HG03135 (cell line): ENCODE results near the gene OR4K17.
"Not testable (repeated sequence)": the region's sequence is repeated elsewhere in the genome, so short reads cannot be mapped to it uniquely, and the experiment has no call there.

Experiments
- ATAC-seq: cut with Tn5 transposase; IDR thresholded peaks from one replicate; pipeline ENCODE4 v1.9.1; 2021; ENCODE audit warnings: mild to moderate bottlenecking, moderate library complexity; ENCODE audit not compliant: unreplicated experiment

The OR4K17 gene, protein sequence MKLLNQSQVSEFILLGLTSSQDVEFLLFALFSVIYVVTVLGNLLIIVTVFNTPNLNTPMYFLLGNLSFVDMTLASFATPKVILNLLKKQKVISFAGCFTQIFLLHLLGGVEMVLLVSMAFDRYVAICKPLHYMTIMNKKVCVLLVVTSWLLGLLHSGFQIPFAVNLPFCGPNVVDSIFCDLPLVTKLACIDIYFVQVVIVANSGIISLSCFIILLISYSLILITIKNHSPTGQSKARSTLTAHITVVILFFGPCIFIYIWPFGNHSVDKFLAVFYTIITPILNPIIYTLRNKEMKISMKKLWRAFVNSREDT

DNA sequence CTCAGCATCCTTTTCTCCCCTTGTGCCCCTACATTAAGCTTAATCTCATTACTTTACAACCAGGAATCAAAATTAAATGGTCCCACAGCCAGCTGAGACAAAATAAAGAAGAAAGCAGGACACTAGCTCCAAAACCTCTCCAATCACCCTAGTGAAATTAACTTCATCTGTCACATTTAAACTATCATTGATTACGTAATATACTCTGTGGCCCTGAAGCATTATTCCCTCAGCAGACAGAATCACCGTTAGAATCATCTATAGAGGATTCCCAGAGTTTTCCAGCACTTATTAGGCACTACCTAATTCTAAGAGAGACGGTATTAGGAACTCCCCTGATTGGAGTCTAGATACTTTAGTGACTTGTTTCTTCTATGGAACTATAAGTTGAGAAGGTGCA lies at the start of gene OR4K17:
OR4K17 (plus strand) TSS at position 302 of the 400 bp plus-strand sequence. CDS start 6,761 bp downstream, outside the sequence.
- ATAC-seq, result no peak

DNA sequence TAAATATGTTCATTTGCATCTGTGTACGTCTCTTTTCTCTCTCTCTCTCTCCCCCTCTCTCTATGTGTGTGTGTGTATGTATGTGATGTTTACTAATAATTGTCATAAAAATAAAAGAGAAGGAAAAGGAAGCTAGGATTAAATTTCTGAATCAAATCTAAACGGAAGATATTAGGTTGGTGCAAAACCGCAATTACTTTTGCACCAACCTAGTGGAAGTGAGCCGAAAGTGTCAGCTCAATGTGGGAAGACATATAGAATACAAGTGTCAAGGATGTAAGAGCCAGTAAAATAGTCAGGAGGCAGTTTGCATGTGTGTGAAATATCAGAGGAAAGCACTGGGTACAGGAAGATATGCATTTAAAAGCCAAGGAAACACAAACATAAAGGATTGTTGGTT lies 18.5 kb upstream of the OR4K17 start:
- ATAC-seq, result no peak

- ATAC-seq, result no peak
These were observed 17.1 kb upstream of the OR4K17 start for GRCh38 chr14:20093442-20093841.

DNA sequence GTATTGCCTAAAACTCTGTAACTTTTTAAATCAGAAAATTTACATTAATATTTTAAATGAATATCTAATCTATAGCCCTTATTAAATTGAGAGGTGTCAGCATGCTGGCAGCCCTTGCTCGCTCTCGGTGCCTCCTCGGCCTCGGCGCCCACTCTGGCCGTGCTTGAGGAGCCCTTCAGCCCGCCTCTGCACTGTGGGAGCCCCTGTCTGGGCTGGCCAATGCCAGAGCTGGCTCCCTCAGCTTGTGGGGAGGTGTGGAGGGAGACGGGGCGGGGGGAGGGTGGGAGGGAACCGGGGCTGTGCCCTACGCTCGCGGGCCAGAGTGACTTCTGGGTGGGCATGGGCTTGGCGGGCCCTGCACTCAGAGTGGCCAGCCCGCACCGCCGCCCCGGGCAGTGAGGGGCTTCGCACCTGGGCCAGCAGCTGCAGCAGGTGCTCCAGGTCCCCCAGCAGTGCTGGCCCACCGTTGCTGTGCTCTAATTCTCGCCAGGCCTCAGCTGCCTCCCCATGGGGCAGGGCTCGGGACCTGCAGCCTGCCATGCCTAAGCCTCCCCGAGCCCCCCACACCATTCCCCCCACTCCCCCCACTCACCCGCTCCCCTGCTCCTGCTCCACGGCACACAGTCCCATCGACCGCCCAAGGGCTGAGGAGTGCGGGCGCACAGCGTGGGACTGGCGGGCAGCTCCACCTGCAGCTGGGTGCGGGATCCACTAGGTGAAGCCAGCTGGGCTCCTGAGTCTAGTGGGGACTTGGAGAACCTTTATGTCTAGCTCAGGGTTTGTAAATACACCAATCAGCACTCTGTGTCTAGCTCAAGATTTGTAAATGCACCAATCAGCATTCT lies 11.4 kb upstream of the OR4K17 start:
- not testable (repeated sequence) for ATAC-seq

GRCh38 chr14:20112321-20112720 lies 1.8 kb downstream of the OR4K17 start:
- no peak for ATAC-seq

DNA sequence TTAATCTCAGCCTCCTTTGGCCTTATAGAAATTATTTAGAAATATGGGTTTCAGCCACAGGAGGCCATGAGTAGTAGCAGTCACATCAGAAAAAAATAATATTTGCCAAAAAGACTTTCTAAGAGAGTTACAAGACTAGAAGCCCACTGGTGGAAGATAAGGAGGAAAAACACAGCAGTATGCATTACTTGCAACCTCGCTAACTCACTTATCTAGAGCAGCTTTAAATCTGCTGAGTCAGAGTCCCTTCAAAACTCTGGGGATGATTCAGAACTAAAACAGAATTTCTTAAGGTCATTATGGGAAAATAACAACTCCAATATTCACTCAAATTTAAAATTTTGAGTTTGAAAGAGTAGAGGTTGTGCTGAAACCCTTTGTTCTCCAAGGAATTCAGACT lies 6.2 kb downstream of the OR4K17 start:
- no peak for ATAC-seq

- no peak for ATAC-seq
These were observed 8.3 kb downstream of the OR4K17 start for GRCh38 chr14:20118795-20119194.

DNA sequence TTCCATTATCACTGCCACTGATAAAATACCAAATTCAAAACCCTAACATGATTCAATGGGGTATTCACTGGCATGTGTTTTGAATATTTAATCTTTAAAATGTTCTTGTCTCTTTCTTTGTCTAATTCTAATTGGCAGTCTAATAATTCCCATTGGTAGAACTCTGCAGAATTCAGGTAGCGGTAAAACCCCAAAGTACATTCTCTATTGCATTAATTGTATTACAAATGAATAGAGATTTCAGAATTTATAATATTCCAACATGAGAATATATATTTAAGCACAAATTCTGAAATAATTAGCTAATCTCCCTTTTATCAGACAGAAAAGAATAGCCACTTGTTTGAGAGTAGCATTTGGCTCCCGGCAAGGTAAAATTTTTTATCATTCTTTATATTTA lies 28.0 kb downstream of the OR4K17 start, which contains the start of gene OR4N5:
OR4N5 (plus strand) TSS at position 301 of the 400 bp plus-strand sequence. CDS start 4,916 bp downstream, outside the sequence.
- ATAC-seq, result no peak

DNA sequence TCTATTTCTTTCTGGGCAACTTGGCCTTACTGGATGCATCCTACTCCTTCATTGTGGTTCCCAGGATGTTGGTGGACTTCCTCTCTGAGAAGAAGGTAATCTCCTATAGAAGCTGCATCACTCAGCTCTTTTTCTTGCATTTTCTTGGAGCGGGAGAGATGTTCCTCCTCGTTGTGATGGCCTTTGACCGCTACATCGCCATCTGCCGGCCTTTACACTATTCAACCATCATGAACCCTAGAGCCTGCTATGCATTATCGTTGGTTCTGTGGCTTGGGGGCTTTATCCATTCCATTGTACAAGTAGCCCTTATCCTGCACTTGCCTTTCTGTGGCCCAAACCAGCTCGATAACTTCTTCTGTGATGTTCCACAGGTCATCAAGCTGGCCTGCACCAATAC lies 33.4 kb downstream of the OR4K17 start:
- no peak for ATAC-seq

GRCh38 chr14:20144820-20145219 lies 34.3 kb downstream of the OR4K17 start:
- ATAC-seq, result no peak

- ATAC-seq, result no peak
These were observed 53.9 kb downstream of the OR4K17 start for GRCh38 chr14:20164462-20164861.

GRCh38 chr14:20167091-20167490 lies 56.6 kb downstream of the OR4K17 start:
- ATAC-seq, result no peak

GRCh38 chr14:20169852-20170251 lies 59.3 kb downstream of the OR4K17 start:
- ATAC-seq, result not testable (repeated sequence)
